GM19023 (cell line): ENCODE results near the gene PNMA1.
"Not testable (repeated sequence)": the region's sequence is repeated elsewhere in the genome, so short reads cannot be mapped to it uniquely, and the experiment has no call there.

Source experiments
- ATAC-seq: cut with Tn5 transposase; IDR thresholded peaks from one replicate; pipeline ENCODE4 v1.9.1; 2021; ENCODE audit warnings: mild to moderate bottlenecking, moderate library complexity; ENCODE audit not compliant: unreplicated experiment

Gene PNMA1

GRCh38 chr14:73718418-73719251 is 4.5 kb upstream of the PNMA1 start:
- no peak for ATAC-seq

DNA sequence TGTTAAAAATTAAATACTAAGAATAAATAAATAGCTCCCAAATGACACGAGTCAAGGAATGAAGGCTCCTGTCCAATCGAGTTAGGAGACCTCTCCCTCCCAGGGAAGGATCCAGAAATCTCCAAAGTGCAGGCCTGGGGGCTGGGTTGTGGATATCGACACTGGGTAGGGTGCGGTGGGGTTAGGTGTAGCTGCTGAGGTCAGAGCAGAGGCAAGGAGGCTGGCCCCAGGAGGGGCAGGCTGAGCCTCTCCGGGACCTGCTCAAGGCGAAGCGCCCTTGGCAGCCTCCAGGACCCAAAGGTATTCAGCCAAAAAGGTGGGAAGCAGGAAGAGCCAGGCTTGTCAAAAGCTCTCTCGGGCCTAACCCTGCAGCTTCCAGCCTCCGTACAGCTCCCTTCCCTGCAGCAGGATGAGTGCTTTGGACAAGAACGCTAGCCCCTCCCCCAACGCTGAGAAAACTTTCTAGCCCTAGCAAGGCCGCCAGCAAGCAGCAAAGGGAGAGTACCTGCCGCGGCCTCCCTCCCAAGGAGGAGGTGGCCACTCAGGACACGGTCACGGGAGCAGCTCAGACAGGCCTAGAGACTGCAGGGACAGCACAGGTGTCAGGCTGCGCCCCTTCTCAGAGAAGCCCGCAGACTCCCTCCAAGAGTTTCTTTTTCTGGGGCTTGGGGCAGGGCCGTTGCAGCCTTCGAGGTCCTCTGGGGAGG is 3.7 kb upstream of the PNMA1 start:
- ATAC-seq, result no peak

DNA sequence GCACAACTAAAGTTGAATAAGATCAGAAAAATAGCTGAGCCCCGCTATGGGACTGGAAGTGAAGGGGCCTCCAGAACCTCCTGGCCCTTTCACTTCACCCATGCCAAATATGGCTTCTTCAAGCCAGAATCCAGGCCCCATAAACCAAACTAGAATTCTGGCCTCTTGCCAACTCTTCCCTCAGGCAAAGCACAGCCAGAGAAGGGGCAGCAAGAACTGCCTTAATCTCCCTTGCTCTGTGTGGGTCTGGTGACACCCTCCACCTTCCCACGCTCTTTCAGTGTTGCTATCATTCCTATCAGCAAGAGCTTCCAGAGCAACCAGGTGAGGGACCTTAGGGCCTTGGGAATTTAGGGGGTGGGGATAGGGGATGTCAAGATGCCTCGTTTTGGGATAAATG is 3.1 kb upstream of the PNMA1 start:
- no peak for ATAC-seq

DNA sequence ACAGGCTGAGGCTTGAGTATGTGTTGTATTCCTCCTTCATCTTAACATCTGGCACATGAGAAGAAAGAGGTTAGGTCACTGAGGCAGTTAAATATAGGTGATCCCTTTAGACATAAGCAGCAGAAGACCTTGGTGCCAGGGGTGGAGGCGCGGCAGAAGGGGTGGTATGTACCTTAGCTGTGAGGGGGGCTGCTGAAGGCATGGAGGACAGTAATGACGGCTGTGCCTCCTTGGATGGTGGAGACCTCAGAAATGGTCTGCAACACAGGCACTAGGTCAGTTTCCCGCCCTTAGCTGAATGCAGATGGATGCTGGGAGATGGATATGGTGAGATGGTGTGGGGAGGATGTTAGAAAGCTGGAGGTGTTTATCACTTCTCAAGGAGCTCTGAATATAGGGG is 1.5 kb upstream of the PNMA1 start:
- no peak for ATAC-seq

- peak; percentile 2 for ATAC-seq
Observed at GRCh38 chr14:73714656-73715081, 485 bp upstream of the PNMA1 start.

- no peak for ATAC-seq
Observed at GRCh38 chr14:73713206-73713802, 880 bp downstream of the PNMA1 start.

DNA sequence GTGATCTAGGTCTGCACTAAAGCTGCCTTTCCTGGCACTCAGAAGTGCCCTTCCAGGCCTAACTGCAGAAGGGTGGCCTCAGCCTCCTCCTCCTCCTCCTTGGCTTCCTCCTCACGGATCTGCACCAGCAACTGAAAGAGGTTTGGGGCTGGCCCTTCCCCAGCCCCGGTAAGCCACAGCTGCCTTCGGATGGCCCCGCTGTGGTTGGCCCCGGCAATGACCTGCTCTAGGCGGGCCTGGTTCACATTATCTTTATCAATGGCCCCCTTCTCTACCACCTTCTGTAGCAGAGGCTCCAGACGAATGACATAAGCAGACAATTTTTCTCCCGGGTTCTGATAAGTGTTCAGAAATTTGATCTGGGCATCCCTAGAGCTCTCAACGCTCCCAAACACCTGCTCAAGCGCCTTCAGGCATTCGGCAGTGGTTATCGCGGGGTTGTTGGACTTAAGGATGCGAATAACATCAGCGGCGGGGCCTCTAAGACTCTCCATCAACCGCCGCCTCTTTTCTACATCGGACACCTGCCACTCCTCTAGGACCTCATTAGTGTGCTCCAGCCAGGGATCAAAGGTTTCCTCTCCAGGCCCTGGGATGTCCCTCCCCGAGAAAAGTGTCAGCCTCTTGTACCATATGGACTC is 1.5 kb downstream of the PNMA1 start:
- no peak for ATAC-seq

DNA sequence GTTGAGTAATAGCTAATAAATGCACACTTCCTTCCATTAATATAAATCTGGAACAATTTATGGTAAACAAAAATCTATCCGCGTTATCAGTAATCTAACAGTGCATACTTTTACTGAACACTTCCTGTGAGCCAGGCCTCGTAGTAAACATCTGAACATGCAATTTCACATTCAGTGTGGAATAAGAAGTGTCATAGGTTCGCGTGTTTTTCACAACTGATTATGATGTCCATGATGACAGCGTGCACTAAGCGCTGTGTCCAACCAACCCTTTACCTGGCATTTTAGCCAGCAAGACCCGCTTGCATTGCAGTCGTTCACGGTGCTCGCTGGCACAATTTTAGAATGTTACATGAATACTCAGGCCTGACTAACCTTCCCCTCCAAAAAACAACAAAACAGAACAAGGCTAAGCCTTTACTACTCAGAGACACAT is 2.1 kb downstream of the PNMA1 start:
- ATAC-seq, result no peak

DNA sequence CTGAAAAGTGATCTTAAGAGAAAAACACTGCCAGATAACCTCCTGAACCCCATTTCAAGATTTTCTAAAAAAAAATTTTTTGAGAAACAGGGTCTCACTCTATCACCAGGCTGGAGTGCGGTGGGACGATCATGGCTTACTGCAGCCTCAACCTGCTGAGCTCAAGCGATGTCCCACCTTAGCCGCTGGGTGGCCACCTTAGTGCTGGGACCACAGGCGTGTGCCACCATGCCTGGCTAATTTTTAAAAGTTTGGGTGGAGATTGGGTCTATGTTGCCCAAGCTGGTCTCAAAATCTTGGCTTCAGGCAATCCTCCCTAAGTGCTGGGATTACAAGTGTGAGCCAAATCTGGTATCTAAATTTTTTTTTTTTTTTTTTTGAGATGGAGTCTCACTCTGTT is 3.4 kb downstream of the PNMA1 start:
- ATAC-seq, result no peak

GRCh38 chr14:73709904-73710469 is 4.2 kb downstream of the PNMA1 start:
- no peak for ATAC-seq

DNA sequence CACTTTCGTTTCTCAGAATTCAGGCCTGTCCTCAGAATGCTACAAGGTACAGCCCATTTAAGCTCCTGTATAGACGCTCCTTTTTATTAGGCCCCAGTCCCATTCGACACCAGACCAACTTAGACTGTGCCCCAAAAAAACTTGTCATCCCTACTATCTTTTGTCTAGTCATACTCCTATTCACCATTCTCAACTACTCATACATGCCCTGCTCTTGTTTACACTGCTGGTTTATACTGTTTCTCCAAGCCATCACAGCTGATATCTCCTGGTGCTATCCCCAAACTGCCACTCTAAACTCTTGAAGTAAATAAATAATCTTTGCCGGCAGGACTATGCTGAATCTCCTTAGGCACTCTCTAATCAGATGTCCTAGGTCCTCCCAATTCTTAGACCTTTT is 6.1 kb downstream of the PNMA1 start:
- not testable (repeated sequence) for ATAC-seq

DNA sequence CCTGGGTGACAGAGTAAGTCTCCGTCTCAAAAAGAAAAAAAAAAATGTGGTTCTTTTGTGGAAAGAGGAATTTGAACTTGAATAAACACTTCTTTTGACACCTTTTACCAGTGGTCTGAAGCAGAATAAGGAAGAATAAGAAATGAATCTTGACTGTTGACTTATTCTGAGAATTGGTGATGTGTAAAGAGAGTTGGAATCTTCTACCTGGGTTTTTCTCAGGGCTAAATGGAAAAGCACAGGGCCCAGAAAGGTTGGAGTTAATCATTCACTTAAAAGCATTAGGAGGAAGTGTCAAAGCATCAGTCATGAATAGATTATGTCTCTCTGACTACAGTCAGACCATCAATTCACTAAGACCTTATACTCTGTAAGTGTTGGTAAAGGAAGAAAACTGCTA is 13.9 kb downstream of the PNMA1 start:
- ATAC-seq, result no peak

DNA sequence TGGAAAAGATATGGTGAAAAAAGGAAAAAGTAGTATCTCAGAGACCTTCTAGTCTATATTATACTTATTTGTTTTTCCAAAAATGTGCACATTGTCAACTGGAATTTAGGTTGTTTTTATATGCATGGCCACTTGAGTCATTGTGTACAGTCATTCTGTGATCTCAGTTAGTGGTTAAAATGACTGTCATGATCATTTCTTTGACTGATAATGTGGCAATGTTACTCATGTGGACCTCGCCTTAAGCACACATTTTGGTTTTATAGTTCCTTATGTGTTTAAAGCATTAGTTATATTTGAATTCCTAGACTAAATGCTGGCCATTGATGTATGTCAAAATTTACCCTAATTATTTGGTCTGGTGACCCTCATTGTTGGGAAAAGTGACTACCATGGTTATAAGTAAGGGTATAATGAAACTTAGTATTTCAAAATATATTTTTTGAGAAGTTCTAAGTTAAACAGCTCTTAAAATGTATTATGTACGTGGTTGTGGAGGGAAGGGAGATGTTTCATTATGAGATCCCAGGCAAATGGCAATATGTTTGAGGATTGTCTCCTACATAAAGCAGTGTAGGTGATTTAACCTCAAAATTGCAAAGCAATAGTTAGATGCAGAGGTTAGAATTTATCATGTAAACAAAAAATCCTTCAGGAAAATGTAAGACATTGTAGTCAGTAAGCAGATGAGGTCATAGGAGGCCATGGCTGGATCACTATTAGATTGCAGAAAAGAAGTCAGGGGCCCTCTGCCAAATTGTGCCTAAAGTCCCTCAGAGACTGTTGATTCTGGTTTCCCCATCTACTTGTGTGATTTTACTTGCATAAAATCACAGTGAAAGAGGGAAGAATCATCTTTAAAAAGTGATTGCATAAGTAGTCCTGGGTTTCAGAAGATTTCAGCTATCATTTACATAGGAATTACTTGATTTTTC is 17.5 kb downstream of the PNMA1 start:
- ATAC-seq, result peak; percentile 82

- peak; percentile 37 for ATAC-seq
Observed at GRCh38 chr14:73695997-73696396, 18.2 kb downstream of the PNMA1 start.

DNA sequence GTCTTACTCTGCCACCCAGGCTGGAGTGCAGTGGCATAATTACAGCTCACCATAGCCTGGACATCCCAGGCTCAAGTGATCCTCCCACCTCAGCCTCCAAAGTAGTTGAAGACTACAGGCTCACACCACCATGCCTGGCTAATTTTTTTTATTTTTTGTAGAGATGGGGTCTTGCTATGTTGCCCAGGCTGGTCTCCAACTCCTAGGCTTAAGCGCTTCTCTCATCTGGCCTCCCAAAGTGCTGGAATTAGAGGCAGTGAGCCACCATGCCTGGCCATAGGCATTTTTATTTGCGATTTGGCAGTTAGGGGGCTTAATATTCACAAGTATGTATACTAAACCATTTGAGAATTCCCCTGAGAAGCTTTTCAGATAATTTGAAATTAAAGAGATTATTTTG is 19.1 kb downstream of the PNMA1 start:
- no peak for ATAC-seq

DNA sequence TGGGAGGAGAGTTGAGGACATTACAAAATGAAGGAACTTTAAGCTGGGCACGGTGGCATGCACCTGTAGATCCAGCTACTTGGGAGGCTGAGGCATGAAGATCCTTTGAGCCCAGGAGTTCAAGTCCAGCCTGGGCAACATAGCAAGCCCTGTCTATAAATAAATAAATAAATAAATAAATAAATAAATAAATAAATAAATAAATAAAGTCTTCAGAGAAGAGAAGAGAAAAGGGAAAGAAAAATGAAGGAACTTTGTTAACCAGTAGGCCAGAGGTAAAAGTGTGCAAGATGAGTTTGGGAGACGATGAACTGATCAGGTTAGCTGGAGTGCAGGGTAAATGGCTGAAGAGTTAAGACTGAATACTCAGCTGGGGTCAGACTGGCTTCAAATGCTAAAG is 20.1 kb downstream of the PNMA1 start:
- ATAC-seq, result no peak

GRCh38 chr14:73686901-73687300 is 27.3 kb downstream of the PNMA1 start:
- ATAC-seq, result no peak

GRCh38 chr14:73685328-73685727 is 28.9 kb downstream of the PNMA1 start:
- no peak for ATAC-seq

DNA sequence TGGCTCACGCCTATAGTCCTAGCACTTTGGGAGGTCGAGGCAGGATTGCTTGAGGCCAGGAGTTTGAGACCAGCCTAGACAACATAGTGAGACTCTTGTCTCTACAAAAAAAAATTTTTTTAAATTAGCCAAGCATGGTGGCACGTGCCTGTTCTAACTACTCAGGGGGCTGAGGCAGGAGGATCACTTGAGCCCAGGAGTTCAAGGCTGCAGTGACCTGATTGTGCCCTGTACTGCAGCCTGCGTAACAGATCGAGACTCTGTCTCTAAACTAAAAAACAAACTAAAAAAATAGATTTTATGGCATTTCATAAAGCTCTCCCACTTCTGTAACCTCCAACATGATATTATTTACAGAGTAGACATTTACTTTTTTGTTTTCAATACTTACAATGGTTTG is 29.6 kb downstream of the PNMA1 start:
- no peak for ATAC-seq

DNA sequence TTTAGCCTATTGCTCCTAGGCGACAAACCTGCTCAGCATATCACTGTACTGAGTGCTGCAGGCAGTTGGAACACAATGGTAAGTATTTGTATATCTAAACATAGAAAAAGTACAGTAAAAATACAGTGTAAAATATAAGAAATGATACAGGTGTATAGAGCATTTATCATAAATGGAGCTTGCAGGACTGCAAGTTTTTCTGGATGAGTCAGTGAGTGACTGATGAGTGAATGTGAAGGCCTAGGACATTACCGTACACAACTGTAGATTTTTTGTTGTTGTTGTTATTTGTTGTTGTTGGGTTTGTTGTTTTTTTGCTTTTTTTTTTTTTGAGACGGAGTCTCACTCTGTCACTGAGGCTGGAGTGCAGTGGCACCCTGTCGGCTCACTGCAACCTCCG is 33.4 kb downstream of the PNMA1 start:
- ATAC-seq, result no peak
